Measurements from ENCODE around the gene GTF2I.
A peak's percentile ranks its signal among the peaks of the same experiment; 100 is the strongest.
"Not testable (repeated sequence)": the region's sequence is repeated elsewhere in the genome, so short reads cannot be mapped to it uniquely, and the experiment has no call there.

Gene GTF2I

GRCh38 chr7:74656837-74657691, 454 bp upstream of the GTF2I start:
- DNase-seq: peak; percentile 95

GRCh38 chr7:74658178-74659004, 873 bp downstream of the GTF2I start:
- DNase-seq: peak; percentile 95

GRCh38 chr7:74660202-74660601, 2.7 kb downstream of the GTF2I start:
- DNase-seq: not testable (repeated sequence)

- DNase-seq: not testable (repeated sequence)
Measured at GRCh38 chr7:74661836-74662794, 4.6 kb downstream of the GTF2I start.

- no peak for DNase-seq
Measured at GRCh38 chr7:74665296-74665938, 7.9 kb downstream of the GTF2I start.

GRCh38 chr7:74667013-74667412, 9.5 kb downstream of the GTF2I start:
- not testable (repeated sequence) for DNase-seq

- DNase-seq: not testable (repeated sequence)
Measured at GRCh38 chr7:74667520-74667919, 10.0 kb downstream of the GTF2I start.

- DNase-seq: no peak
Measured at GRCh38 chr7:74671602-74672001, 14.1 kb downstream of the GTF2I start.

- no peak for DNase-seq
Measured at GRCh38 chr7:74672343-74672915, 14.9 kb downstream of the GTF2I start.

- no peak for DNase-seq
Measured at GRCh38 chr7:74674166-74674565, 16.6 kb downstream of the GTF2I start.

- no peak for DNase-seq
Measured at GRCh38 chr7:74682829-74683228, 25.3 kb downstream of the GTF2I start.

- no peak for DNase-seq
Measured at GRCh38 chr7:74683799-74684198, 26.3 kb downstream of the GTF2I start.

- DNase-seq: no peak
Measured at GRCh38 chr7:74684473-74684872, 27.0 kb downstream of the GTF2I start.

GRCh38 chr7:74684921-74685320, 27.4 kb downstream of the GTF2I start:
- no peak for DNase-seq

- DNase-seq: no peak
Measured at GRCh38 chr7:74690474-74690873, 33.0 kb downstream of the GTF2I start.

- not testable (repeated sequence) for DNase-seq
Measured at GRCh38 chr7:74704419-74704818, 46.9 kb downstream of the GTF2I start.

- no peak for DNase-seq
Measured at GRCh38 chr7:74707238-74707637, 49.7 kb downstream of the GTF2I start.

GRCh38 chr7:74708569-74709275, 51.2 kb downstream of the GTF2I start:
- DNase-seq: no peak

- no peak for DNase-seq
Measured at GRCh38 chr7:74709880-74710671, 52.6 kb downstream of the GTF2I start.

GRCh38 chr7:74713567-74713966, 56.0 kb downstream of the GTF2I start:
- DNase-seq: no peak

Data from NCI-H774 (cell line).